ENCODE data around the gene TEDDM1.

- TF ChIP-seq CTCF (IDR thresholded peaks at IDR 0.05 in 8 of 11, conservative IDR thresholded peaks at IDR 0.05 in 3 of 11) = no peak
- no peak for TF ChIP-seq POLR2A (IDR thresholded peaks at IDR 0.05)
- TF ChIP-seq POLR2AphosphoS5 (IDR thresholded peaks at IDR 0.05) = no peak
These were observed 30.8 kb upstream of the TEDDM1 start for GRCh38 chr1:182431278-182431677.
